ENCODE measurements around the gene STXBP5. TPM values are rescaled to one million over a fixed set of nuclear protein-coding genes. Genes with fewer than 3 reads are reported as not detected.

Gene STXBP5
- total and polyA plus RNA-seq, 2 of the 13 experiments (the other 11 are each of a cell fraction or from before 2014, with no cell fraction given): 8.8 to 19.4 TPM

DNA sequence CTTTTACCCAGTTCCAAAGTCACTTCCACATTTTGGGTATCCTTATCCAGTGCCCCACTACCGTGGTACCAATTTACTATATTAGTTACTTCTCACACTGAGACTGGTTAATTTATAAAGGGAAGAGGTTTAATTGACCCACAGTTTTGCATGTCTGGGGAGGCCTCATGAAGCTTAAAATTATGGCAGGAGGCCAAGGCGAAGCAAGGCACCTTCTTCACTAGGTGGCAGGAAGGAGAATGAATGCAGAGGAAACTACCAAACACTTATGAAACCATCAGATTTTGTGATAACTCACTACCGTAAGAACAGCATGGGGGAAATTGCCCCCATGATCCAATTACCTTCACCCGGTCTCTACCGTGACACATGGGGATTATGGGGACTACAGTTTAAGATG is 197.6 kb downstream of the STXBP5 start (continued):
- TF ChIP-seq, protein P1, sequence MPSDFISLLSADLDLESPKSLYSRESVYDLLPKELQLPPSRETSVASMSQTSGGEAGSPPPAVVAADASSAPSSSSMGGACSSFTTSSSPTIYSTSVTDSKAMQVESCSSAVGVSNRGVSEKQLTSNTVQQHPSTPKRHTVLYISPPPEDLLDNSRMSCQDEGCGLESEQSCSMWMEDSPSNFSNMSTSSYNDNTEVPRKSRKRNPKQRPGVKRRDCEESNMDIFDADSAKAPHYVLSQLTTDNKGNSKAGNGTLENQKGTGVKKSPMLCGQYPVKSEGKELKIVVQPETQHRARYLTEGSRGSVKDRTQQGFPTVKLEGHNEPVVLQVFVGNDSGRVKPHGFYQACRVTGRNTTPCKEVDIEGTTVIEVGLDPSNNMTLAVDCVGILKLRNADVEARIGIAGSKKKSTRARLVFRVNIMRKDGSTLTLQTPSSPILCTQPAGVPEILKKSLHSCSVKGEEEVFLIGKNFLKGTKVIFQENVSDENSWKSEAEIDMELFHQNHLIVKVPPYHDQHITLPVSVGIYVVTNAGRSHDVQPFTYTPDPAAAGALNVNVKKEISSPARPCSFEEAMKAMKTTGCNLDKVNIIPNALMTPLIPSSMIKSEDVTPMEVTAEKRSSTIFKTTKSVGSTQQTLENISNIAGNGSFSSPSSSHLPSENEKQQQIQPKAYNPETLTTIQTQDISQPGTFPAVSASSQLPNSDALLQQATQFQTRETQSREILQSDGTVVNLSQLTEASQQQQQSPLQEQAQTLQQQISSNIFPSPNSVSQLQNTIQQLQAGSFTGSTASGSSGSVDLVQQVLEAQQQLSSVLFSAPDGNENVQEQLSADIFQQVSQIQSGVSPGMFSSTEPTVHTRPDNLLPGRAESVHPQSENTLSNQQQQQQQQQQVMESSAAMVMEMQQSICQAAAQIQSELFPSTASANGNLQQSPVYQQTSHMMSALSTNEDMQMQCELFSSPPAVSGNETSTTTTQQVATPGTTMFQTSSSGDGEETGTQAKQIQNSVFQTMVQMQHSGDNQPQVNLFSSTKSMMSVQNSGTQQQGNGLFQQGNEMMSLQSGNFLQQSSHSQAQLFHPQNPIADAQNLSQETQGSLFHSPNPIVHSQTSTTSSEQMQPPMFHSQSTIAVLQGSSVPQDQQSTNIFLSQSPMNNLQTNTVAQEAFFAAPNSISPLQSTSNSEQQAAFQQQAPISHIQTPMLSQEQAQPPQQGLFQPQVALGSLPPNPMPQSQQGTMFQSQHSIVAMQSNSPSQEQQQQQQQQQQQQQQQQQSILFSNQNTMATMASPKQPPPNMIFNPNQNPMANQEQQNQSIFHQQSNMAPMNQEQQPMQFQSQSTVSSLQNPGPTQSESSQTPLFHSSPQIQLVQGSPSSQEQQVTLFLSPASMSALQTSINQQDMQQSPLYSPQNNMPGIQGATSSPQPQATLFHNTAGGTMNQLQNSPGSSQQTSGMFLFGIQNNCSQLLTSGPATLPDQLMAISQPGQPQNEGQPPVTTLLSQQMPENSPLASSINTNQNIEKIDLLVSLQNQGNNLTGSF (CRISPR knock-in tag; IDR thresholded peaks at IDR 0.05): no peak
- TF ChIP-seq ZNF44 (CRISPR knock-in tag; IDR thresholded peaks at IDR 0.05) (no peak), NFYB (CRISPR knock-in tag; IDR thresholded peaks at IDR 0.05) (no peak)
- TF ChIP-seq, protein P2, sequence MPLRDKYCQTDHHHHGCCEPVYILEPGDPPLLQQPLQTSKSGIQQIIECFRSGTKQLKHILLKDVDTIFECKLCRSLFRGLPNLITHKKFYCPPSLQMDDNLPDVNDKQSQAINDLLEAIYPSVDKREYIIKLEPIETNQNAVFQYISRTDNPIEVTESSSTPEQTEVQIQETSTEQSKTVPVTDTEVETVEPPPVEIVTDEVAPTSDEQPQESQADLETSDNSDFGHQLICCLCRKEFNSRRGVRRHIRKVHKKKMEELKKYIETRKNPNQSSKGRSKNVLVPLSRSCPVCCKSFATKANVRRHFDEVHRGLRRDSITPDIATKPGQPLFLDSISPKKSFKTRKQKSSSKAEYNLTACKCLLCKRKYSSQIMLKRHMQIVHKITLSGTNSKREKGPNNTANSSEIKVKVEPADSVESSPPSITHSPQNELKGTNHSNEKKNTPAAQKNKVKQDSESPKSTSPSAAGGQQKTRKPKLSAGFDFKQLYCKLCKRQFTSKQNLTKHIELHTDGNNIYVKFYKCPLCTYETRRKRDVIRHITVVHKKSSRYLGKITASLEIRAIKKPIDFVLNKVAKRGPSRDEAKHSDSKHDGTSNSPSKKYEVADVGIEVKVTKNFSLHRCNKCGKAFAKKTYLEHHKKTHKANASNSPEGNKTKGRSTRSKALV (CRISPR knock-in tag; IDR thresholded peaks at IDR 0.05): no peak

DNA sequence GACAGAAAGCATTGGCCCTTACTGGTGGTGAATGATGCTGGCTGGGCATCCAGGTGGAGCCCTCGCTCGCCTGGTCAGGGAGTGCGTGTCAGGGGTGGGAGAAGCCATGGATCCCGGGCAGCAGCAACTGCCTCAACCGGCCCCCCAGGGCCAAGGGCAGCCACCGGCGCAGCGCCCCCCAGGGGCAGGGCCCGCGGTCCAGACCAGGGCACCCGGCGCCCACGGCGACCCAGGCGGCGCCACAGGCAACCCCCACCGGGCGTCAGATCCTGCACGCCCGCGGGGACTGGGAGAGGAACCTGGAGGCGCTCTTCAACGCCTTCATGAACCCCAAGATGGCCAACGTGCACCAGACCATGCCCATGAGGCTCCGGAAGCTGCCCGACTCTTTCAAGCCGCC is 202.6 kb downstream of the STXBP5 start:
- no peaks in the 10 kb centered on the region for H3K4me1 ChIP-seq (ENCODE audit: insufficient read depth, low read length)
- intact Hi-C loops (cut with micrococcal nuclease; ENCODE audit: unreplicated experiment): no loop called here
- H3K4me3 ChIP-seq (replicated peaks in 1 of 3; ENCODE audit: insufficient read depth in 1 of 3, low read depth in 2 of 3, low read length in 3 of 3): no peak overlapping the region
- no TSS peak for BruUV-seq (replicated peaks)
- ChIA-PET CTCF (ENCODE audit: low intra/inter-chr PET ratio, low total read pairs) (no interaction called here), POLR2A (no interaction called here)
- no peaks in the 10 kb centered on the region for H3K36me3 ChIP-seq (replicated peaks in 1 of 2; ENCODE audit: control insufficient read depth in 1 of 2, insufficient read depth in 2 of 2, low read length in 2 of 2)
- no peaks in the 10 kb centered on the region for H3K27me3 ChIP-seq (ENCODE audit: control insufficient read depth in 1 of 2, insufficient read depth in 2 of 2, low read length in 2 of 2)
- H4K20me1 ChIP-seq (ENCODE audit: insufficient read depth, low read length): no peaks in the 10 kb centered on the region
- in situ Hi-C loops (cut with HindIII; ENCODE audit: extremely low pct_ligation_motif_present, low pct_unique_long_range_greater_than_20kb): no loop called here
- no peak overlapping the region for H3K27ac ChIP-seq (ENCODE audit: extremely low read length, insufficient read depth, low read length)
- H3K79me2 ChIP-seq (ENCODE audit: insufficient read depth, low read length): no peaks in the 10 kb centered on the region
- WGBS (ENCODE audit: low lambda C conversion rate): 96% methylated on average over 3 of the region's 27 CpGs
- H3K9ac ChIP-seq (ENCODE audit: insufficient read depth, low read depth, low read length): no peak overlapping the region
- ATAC-seq (no peak), DNase-seq (ENCODE audit: low spot score) (no peak), FAIRE-seq (no peak)
- no peak overlapping the region for H3K4me2 ChIP-seq (ENCODE audit: low read depth, low read length)
- no peak overlapping the region for H2AFZ ChIP-seq (ENCODE audit: low read length)
- peaks cover under 1% of the 10 kb centered on the region; the same call in 1 of the 2 replicates for H3K9me3 ChIP-seq (ENCODE audit: low read length)
- no peak for TF ChIP-seq ZSCAN30 (CRISPR knock-in tag; IDR thresholded peaks at IDR 0.05)
- no peak for TF ChIP-seq MIER3 (CRISPR knock-in tag; IDR thresholded peaks at IDR 0.05; ENCODE audit: borderline replicate concordance)
- no peak for TF ChIP-seq SIX1 (CRISPR knock-in tag; IDR thresholded peaks at IDR 0.05; ENCODE audit: borderline replicate concordance)
- no peak for TF ChIP-seq HOXD1 (CRISPR knock-in tag; IDR thresholded peaks at IDR 0.05)
- TF ChIP-seq, protein P3, sequence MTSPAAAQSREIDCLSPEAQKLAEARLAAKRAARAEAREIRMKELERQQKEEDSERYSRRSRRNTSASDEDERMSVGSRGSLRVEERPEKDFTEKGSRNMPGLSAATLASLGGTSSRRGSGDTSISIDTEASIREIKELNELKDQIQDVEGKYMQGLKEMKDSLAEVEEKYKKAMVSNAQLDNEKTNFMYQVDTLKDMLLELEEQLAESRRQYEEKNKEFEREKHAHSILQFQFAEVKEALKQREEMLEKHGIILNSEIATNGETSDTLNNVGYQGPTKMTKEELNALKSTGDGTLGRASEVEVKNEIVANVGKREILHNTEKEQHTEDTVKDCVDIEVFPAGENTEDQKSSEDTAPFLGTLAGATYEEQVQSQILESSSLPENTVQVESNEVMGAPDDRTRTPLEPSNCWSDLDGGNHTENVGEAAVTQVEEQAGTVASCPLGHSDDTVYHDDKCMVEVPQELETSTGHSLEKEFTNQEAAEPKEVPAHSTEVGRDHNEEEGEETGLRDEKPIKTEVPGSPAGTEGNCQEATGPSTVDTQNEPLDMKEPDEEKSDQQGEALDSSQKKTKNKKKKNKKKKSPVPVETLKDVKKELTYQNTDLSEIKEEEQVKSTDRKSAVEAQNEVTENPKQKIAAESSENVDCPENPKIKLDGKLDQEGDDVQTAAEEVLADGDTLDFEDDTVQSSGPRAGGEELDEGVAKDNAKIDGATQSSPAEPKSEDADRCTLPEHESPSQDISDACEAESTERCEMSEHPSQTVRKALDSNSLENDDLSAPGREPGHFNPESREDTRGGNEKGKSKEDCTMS (CRISPR knock-in tag; conservative IDR thresholded peaks at IDR 0.05): no peak
- TF ChIP-seq SOX5 (CRISPR knock-in tag; IDR thresholded peaks at IDR 0.05; ENCODE audit: borderline replicate concordance): no peak
- no peak for TF ChIP-seq ZNF121 (CRISPR knock-in tag; IDR thresholded peaks at IDR 0.05)
